Effector CD4-positive, alpha-beta T cell (primary cell): ENCODE measurements around the gene DNMT3B.
"Not testable (repeated sequence)": the region's sequence is repeated elsewhere in the genome, so short reads cannot be mapped to it uniquely, and the experiment has no call there.

ENCODE experiments used
- DNase-seq: peaks from one replicate; pipeline ENCODE4 v3.0.0-alpha.2; 2020

Gene DNMT3B

DNA sequence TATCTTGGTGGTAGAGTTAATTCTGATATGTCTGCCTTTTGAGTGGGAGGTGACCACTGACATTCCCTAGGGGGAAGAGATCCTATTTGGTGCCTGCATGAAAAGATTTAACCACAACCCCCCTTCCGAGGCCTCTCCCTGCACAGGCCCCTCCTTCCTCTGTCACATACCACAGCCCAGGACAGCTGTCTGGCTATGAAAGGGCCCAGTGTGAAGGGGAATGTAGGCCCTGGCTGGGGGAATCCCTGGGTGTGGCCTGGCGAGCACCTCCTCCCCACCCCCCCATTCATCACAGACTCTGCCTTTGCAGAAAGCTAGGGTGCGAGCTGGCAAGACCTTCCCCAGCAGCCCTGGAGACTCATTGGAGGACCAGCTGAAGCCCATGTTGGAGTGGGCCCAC lies 30.1 kb downstream of the DNMT3B start:
- DNase-seq, result peak; percentile 8

DNA sequence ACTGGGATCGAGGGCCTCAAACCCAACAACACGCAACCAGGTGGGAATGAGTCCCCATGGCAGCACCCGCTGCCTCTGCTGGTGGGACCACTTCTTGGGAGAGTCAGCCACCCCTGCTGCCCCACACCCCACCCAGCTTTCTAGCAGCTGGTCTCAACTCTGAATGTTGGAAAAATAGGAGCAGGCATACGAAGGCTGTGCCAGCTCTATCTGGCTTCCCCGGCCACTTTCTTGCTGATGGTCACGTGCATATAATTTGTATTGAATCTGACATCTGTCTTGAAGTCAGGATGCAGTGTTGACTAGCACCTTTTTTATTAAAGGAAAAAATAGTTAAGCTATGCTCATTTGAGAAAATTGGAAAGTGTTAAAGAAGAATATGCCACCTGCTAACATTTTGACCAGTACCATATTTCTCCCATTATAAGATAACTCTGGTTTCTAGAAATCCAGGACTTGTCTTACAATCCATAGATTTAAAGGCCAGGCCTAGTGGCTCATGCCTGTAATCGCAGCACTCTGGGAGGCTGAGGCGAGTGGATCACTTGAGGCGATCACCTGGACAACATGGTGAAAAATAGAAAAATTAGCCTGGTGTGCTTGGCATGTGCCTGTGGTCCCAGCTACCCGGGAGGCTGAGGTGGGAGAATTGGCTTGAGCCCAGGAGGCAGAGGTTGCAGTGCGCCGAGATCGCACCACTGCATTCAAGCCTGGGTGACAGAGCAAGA lies 30.7 kb downstream of the DNMT3B start:
- no peak for DNase-seq

DNA sequence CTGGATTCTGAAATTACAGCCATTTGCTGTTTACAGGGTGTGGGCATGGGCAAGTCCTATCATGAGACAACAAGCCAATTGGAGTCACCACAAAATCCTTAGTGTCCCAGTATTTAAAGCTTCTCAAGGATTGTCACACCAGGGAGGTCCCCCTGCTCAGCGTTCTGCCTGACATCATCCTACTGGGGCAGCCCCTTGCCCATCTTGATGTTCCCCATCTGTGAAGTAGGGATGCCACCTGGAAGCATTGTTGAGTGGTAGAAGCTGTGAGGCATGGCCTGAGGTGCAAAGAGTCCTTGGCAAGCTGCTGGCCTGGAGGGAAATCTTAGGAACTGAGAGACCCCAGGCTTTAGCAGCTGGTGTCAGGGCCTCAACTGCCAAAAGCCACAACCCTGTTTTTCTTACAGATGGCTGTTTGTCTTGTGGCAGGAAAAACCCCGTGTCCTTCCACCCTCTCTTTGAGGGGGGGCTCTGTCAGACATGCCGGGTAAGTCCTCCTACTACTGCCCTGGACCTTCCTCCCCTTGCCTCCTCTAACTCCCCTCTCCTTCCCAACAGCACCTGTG lies 34.3 kb downstream of the DNMT3B start:
- no peak for DNase-seq

DNA sequence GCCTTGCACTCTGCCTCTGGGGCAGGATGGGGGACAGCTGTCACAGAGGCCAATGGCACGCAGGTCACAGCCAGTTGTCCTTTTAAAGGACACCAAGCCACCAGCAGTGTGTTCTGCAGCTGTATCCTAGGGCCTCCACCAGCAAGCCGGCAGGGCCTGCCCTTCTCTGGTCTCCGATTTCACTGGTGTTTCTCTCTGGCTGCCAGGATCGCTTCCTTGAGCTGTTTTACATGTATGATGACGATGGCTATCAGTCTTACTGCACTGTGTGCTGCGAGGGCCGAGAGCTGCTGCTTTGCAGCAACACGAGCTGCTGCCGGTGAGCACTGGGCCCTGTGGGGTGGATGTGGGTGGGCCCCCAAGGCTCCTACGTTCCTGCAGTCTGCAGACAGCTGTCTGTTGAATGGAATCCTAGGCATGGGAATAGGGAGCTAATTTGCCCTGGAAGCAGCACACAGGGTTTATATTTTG lies 34.8 kb downstream of the DNMT3B start:
- no peak for DNase-seq

DNA sequence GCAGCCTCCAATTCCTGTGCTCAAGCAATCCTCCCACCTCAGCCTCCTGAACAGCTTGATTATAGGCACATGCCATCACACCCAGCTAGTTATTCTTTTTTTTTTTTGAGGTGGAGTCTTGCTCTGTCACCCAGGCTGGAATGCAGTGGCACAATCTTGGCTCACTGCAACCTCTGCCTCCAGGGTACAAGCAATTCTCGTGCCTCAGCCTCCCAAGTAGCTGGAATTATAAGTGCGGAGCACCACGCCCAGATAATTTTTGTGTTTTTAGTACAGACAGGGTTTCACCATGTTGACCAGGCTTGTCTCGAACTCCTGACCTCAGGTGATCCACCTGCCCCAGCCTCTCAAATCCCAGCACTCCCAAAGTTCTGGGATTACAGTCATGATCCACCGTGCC lies 35.4 kb downstream of the DNMT3B start:
- not testable (repeated sequence) for DNase-seq

DNA sequence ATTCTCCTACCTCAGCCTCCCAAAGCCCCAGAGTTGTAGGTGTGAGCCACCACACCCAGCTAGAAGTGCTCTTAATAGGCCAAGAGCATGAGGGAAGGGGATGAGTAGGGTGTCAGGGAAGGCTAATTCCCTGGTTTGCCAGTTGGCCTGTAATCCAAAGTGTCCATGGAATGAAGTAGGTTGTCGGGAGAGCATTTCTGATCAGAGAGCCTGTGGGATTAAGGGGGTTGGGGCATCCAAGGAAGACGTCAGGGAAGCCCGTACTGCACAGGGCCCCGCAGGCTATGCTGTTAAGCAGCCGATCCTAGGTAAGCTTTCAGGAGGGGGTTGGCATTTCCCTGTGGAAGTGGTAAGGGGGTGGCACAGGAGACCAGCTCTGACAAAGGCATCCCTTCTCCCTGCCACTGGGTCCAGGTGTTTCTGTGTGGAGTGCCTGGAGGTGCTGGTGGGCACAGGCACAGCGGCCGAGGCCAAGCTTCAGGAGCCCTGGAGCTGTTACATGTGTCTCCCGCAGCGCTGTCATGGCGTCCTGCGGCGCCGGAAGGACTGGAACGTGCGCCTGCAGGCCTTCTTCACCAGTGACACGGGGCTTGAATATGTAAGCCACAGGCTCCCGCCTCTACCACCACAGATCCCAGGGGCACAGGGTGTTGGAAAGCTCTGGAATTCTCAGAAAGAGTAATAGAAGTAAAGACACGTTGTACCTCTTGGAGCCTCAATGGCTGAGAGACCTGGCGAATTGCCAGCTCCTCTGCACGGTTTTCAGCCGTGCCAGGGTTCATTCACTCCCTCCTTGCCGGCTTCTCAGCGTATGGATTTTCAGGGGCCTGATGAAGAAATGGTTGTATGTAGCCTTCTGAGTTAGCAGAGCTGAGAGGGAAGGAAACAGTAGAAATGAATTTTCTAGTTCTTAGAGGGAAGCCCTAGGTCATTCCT lies 36.1 kb downstream of the DNMT3B start:
- DNase-seq, result no peak

DNA sequence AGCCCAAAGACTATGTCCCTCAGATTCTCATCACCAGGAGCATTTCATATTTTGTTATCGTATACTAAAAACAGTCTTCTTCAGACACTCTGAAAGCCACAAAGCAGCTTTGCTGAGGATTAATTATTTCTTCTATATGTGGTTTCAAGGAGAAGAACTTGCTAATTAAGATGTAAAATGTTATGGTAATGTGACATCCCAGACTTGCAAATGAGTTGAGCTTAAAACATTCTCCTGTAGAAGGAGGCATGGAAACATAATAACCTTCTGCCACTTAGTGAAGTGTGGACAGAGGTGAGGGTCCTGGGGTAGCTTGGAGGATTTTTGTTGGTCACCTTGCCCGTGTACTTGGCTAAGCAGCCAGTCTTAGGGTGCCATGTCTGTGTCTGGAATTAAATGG lies 40.9 kb downstream of the DNMT3B start:
- DNase-seq, result no peak

DNA sequence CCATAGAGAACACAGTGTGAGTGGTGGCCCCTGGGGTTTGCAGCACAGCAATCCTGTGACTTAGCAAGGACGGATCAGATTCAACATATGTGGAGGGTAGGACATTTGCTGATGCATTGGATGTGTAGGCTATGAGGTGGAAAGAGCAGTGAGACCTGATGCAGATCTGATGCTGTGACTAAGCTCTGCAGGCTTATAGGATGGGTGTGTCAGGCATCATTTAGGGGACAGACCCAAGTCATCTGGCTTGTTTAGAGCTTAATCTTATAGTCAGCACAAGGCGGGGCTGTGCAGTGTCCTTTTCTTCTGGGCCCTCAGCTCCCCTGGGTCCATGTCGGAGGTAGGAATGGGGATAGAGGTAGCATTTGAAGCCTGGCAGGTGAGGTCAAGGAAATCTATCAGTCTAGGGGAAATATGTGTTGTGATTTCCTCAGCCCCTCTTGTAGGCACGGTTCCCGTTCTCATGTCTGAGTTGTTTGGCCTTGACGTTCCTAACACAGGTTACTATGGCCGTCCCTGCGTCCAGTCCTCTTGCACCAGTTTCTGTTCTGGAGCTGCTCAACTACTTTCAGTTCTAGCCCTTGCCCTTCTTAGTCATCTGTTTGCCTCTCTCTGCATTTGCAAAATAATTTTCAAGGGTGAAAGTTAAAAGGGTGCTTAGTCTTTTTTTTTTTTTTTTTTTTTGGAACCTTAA lies 42.0 kb downstream of the DNMT3B start:
- DNase-seq, result no peak

DNA sequence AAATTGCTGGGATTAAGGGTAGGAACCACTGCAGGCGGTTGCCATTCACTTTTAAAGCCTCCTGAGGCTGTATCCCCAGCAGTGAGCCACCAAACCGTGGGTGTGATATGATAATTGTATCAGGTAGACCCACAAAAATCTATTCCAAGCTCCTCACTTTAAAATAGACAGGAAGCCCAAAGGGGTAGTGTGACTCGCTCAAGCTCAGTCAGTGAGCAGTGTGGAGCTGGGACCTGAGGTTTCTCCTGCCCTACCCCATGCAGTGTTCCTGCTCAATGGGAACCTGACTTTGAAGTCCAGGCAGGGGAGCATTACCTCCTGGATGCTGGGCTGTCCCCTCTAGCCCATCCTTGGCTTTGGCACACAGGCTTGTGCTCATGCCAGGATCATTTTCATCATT lies 42.6 kb downstream of the DNMT3B start:
- no peak for DNase-seq

DNA sequence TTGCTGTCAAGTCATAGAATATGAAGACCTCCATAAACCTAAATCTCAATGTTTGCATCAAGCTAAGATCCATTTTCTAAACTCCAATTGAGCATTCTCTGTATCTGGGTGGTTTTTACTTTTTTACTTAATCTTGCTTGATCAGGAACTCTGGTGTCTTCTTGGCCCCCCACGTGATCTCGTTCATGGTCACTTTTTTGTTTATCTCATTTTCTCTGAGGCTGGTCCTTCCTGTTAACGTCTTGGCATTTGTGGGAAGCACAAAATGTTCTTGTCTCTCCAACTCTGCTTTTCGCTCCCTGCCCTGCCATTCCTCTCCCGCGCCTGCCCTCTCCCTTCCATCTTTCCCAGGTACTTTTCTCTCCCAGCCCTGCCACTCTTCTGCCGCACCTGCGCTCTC lies 43.5 kb downstream of the DNMT3B start:
- DNase-seq, result no peak

DNA sequence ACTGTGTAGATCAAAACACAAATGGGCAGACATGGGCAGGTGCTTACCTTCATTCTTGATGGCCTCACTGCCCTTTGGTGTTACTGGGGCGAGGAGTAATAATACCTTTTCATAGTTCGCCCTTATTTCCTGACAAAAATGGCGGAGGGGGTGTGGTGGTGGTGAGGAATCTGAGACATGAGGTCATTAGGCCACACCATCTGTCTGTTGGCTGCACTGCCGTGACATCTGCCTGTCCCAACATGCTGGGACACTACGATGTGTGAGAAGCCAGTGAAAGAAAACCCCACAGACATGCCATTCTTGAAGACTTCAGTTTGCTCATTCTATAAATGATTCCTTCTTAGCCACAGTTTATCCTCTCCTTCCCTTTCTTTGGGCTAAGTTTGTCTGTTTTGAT lies 44.2 kb downstream of the DNMT3B start:
- no peak for DNase-seq

DNA sequence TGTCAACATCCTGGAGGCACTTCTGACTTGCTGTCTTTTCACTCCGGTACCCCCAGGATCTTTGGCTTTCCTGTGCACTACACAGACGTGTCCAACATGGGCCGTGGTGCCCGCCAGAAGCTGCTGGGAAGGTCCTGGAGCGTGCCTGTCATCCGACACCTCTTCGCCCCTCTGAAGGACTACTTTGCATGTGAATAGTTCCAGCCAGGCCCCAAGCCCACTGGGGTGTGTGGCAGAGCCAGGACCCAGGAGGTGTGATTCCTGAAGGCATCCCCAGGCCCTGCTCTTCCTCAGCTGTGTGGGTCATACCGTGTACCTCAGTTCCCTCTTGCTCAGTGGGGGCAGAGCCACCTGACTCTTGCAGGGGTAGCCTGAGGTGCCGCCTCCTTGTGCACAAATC lies 45.5 kb downstream of the DNMT3B start:
- DNase-seq, result no peak

DNA sequence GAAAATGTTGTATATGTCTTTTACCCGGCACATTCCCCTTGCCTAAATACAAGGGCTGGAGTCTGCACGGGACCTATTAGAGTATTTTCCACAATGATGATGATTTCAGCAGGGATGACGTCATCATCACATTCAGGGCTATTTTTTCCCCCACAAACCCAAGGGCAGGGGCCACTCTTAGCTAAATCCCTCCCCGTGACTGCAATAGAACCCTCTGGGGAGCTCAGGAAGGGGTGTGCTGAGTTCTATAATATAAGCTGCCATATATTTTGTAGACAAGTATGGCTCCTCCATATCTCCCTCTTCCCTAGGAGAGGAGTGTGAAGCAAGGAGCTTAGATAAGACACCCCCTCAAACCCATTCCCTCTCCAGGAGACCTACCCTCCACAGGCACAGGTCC lies 46.3 kb downstream of the DNMT3B start:
- no peak for DNase-seq

DNA sequence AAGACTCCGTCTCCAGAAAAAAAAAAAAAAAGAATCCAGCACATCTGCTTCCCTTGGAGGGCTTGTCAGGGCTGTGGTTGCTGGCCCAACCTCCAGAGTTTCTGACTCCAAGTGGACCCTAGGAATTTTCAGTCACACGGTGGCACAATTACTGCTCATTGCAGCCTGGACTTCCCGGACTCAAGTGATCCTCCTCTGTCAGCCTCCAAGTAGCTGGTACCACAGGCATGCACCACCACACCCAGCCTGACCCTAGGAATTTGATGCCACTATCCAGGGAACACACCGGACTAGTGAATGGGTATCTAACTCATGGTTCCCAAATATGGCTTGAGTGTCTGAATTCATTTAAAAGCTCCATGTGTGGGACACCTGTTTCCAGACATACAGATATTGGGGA lies 47.7 kb downstream of the DNMT3B start:
- DNase-seq, result no peak

DNA sequence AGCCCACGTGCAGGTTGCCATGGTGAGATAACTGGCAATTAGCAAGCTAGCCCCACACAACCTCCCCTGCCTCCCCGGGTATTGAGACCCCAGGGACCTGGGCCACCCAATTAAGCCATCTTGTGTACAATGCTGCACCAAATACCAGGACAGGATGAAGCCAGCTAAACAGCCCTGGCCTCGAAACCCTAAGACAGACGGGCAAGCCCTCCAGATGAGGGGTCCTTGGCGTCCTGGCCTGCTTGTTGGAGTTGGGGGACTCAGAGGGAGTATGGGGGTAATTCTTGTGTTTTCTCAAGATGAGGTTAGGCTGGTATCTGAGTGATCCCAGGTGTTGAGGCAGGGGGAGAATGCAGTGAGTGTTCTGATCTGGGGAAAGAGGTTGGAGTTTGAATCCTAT lies 48.8 kb downstream of the DNMT3B start:
- no peak for DNase-seq

DNA sequence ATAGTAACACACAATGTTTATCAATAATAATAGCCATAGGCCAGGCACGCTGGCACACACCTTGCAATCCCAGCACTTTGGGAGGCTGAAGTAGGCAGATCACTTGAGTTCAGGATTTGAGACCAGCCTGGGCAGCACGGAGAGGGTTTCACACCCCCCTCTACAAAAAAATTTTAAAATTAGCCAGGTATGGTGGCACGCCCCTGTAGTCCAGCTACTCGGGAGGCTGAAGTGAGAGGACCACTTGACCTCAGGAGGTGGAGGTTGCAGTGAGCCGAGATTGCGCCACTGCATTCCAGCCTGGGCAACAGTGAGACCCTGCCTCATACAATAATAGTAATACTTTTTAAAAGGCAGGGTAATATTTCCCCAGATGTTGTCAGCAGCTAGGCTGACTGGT lies 49.7 kb downstream of the DNMT3B start:
- DNase-seq, result no peak

DNA sequence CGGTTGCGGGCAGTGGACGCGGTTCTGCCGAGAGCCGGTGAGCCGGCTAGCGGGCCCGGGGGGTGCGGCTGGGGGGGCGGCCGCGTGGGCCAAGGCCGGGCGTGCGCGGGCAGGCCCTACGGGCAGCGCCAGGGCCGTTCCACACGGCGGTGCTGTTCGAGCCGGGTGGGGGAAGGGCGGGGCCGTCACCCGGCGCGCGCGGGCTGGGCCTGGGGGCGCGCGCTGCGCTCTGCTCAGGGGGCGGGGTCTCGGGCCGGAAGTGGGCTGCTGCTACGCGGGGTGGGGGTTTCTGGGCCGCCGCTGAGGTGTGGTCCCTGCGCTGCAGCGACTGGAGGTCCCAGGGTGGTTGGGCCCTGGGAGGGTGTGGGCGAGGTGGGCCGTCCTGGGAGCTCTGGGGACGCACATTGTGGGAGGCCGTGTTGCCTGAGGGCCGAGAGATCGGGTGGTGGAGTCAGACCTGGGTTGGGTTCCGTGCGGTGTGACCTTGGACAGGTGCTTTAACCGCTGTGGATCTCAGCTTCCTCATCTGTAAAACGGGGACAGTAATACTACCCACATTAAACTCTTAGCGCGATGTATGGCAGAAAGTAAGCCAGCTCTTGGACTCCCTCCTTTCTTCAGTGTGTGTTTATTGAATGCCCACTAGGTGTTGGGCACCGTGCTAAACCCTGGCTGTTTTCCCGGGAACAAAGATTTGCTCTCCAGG lies 58.0 kb downstream of the DNMT3B start:
- DNase-seq, result peak; percentile 77

DNA sequence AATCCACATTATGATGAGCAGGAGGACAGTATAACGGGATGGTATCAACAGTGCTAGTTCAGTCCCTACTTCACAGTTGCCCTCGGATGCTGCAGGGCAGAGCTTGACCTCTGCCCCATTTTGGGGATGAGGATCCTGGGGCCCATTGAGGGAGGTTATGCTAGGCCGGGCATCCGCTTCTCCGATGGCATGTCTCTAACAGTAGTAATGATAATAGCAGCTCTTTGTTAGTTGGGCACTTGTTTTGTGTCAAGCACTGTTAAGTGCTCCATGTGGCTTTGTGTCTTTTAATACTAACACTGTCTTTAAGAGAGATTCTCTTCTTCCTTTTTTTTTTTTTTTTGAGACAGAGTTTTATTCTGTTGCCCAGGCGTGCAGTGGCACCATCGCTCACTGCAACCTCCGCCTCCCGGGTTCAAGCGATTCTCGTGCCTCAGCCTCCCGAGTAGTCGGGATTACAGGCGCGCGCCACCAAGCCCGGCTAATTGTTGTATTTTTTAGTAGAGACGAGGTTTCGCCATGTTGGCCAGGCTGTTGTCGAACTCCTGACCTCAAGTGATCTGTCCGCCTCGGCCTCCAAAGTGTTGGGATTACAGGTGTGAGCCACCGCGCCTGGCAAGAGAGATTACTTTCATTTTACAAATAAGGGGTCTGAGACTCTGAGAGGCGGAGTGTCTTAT lies 58.7 kb downstream of the DNMT3B start:
- DNase-seq, result no peak

DNA sequence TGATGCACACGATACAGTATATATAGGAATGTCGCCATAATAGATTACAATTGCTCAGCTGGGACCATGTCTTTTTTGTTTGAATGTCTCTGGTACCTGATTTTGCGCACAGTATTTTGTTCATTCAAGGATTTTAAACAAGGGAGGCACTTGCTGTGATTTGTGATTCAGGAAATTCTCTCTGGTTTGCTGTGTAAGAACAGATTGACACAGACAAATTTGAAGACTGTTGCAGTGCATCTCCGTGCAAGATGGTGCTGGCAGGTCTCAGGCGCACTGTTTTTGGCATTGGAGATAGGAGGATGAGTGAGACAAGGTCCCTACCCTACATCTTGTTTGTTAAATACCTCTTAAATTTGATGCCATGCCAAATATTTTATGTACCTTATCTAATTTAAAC lies 60.0 kb downstream of the DNMT3B start:
- no peak for DNase-seq

DNA sequence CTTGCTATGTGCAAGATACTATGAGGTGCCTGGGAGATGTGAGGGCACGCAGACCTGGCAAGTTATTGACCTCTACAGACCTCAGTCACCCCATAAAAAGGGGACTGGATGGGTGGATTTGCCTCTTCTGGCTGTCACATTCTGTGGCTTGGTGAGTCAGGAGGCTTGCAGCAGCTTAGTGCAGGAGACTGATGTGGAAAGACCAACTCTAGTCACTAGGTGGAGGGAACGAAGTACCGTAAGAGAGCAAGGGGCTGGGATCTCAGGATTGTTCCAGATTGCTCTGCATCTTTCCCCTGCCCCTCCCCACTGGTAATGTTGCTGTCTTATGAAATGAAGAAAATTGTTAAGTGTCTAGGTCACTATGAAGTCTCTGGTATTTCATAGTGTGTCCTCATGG lies 60.9 kb downstream of the DNMT3B start:
- DNase-seq, result no peak

DNA sequence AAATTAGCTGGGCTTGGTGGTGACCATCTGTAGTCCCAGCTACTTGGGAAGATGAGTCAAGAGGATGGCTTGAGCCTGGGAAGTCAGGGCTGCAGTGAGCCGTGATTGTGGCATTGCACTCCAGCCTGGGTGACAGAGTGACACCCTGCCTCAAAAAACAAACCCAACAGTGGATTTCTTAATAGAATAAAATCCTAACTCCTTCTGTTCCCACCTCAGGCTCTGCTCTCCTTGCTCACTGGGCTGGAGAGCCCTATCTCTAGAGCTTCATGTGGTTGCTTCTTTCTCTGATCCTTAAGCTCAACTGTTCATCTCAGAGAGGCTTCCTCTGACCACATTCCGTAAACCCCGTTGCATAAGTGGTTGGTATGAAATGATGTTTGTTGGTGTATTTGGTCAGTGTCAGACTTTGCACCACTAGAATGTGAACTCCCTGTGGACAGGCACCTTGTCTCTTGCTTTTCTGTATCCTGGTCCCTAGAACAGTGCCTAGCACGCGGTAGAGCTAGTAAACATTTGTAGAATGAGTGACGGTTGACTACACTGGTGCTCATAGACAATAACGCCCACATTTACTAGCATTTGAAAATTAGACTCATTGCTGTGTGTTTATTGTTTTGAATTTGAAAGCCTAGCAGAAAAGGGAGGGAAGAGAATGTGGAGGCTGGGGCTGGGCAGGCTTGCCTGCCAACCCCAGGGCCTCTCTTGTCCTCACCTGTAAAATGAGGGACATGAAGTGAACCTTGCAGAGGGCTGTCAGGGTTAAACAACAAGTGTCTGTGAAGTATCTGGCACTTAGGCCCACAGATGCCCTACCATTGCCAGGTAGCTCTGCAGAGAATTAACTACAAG lies 61.8 kb downstream of the DNMT3B start:
- no peak for DNase-seq
